ENCODE measurements around the gene RGS4. TPM values are rescaled to one million over a fixed set of nuclear protein-coding genes. Genes with fewer than 3 reads are reported as not detected.
A peak's percentile ranks its signal among the peaks of the same experiment; 100 is the strongest.

Gene RGS4
- total RNA-seq (ENCODE audit: low replicate concordance) = 27.5 and 38.1 TPM in 2 replicates
- long read RNA-seq, transcript RGS4-203 (5 exons, 3,200 nt) = major isoform, 65 of 71 reads
- long read RNA-seq, partial matches to known transcripts = 2 of 71 reads
- long read RNA-seq, other reads (novel, unspliced or antisense) = 2 of 71 reads

DNA sequence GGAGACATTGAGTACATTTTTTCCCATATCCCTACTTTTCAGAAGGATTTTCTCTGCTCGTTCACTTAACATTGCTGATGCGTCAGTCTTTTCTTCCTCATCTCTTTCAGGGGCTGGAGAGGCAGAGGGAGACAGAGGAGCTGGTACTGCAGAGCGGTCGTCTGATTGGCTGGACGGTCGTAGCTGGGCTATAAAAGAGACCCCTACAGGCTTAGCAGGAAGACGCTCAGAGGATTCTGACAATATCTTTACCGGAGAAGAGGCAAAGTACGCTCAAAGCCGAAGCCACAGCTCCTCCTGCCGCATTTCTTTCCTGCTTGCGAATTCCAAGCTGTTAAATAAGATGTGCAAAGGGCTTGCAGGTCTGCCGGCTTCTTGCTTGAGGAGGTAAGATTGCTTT, at the start of gene RGS4:
Gene RGS4 (plus strand): TSS at position 220 of the 400 bp plus-strand sequence. CDS start 124 bp downstream, at position 344.
- H3K4me3 Mint-ChIP-seq = peak within 1 kb of the TSS; percentile 84
- TF ChIP-seq, protein P1, sequence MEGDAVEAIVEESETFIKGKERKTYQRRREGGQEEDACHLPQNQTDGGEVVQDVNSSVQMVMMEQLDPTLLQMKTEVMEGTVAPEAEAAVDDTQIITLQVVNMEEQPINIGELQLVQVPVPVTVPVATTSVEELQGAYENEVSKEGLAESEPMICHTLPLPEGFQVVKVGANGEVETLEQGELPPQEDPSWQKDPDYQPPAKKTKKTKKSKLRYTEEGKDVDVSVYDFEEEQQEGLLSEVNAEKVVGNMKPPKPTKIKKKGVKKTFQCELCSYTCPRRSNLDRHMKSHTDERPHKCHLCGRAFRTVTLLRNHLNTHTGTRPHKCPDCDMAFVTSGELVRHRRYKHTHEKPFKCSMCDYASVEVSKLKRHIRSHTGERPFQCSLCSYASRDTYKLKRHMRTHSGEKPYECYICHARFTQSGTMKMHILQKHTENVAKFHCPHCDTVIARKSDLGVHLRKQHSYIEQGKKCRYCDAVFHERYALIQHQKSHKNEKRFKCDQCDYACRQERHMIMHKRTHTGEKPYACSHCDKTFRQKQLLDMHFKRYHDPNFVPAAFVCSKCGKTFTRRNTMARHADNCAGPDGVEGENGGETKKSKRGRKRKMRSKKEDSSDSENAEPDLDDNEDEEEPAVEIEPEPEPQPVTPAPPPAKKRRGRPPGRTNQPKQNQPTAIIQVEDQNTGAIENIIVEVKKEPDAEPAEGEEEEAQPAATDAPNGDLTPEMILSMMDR (conservative IDR thresholded peaks at IDR 0.05) = peak; percentile 69

DNA sequence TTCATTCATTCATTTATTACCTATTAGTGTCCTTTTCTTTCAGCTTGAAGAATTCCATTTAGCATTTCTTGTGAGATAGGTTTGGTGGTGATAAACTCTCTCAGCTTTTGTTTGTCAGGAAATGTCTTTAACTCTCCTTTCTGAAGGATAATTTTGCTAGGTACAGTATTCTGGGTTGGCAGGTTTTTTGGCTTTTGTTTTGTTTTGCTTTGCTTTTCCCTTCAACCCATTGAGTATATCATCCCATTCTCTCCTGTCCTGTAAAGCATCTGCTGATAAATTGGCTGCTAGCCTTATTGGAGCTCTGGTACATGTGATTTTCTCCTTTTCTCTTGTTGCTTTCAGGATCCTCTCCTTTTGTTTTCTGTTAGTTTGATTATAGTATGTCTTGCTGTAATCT, 47.0 kb upstream of the RGS4 start:
- H3K27ac Mint-ChIP-seq = no peak overlapping the region
- H3K4me1 Mint-ChIP-seq (ENCODE audit: unreplicated experiment) = no peaks in the 10 kb centered on the region
- no peaks in the 10 kb centered on the region for H3K27me3 Mint-ChIP-seq
- TF ChIP-seq, protein P1 (conservative IDR thresholded peaks at IDR 0.05) = no peak
- H3K36me3 Mint-ChIP-seq = peaks cover 3% of the 10 kb centered on the region
- no peak for DNase-seq (ENCODE audit: extremely low spot score, unreplicated experiment)
- H3K9me3 Mint-ChIP-seq = peaks cover 10% of the 10 kb centered on the region
- H3K4me3 Mint-ChIP-seq = no peak overlapping the region

More for the DNA sequence above, at the start of gene RGS4:
- Mint-ChIP-seq H3K36me3 (peaks cover 5% of the 10 kb centered on the region), H3K9me3 (no peaks in the 10 kb centered on the region), H3K27ac (peak within 1 kb of the TSS; percentile 59), H3K27me3 (peaks cover 27% of the 10 kb centered on the region), H3K4me1 (ENCODE audit: unreplicated experiment) (peaks cover 17% of the 10 kb centered on the region)
- peak; percentile 73 for DNase-seq (ENCODE audit: extremely low spot score, unreplicated experiment)

DNA sequence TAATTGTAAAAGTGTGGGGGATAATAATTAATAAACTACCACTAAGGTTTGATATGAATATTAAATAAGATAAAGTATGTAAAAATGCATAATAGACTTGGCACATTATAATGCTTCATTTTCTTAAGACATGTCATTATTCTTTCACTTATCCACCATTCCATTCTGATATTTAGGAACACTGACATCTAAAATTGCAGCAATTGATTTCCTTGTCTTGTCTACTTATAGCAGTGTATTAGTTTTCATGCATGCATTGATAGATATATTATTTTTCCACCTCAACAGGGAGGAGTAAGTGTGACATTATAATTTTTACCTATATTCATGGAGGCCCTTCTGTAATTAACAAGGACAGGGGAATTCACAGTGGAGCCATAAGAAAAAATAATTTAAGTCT, 41.6 kb upstream of the RGS4 start:
- Mint-ChIP-seq H3K27ac (no peak overlapping the region), H3K4me3 (no peak overlapping the region), H3K27me3 (no peaks in the 10 kb centered on the region), H3K4me1 (ENCODE audit: unreplicated experiment) (peaks cover 6% of the 10 kb centered on the region), H3K9me3 (peaks cover 5% of the 10 kb centered on the region), H3K36me3 (no peaks in the 10 kb centered on the region)
- DNase-seq (ENCODE audit: extremely low spot score, unreplicated experiment) = no peak
- TF ChIP-seq, protein P1 (conservative IDR thresholded peaks at IDR 0.05) = no peak

DNA sequence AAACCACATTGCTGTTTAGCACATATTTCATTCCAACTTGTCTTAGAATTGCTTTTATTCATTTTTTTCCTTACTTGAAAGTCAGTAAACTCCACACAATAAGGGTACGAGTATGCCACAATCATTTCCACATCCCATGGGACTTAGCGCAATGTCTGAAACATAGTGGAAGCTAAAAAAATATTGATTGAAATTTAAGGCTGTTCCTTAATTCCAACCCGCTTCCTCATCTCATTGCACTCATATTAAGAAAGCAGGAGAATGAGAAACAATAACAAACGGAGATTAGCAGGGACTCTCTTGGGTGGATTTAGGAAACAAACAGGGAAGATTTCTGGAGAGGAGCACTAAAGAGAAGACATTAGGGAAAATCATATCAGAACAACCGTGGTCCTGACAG, 39.3 kb upstream of the RGS4 start:
- H3K27ac Mint-ChIP-seq = no peak overlapping the region

DNA sequence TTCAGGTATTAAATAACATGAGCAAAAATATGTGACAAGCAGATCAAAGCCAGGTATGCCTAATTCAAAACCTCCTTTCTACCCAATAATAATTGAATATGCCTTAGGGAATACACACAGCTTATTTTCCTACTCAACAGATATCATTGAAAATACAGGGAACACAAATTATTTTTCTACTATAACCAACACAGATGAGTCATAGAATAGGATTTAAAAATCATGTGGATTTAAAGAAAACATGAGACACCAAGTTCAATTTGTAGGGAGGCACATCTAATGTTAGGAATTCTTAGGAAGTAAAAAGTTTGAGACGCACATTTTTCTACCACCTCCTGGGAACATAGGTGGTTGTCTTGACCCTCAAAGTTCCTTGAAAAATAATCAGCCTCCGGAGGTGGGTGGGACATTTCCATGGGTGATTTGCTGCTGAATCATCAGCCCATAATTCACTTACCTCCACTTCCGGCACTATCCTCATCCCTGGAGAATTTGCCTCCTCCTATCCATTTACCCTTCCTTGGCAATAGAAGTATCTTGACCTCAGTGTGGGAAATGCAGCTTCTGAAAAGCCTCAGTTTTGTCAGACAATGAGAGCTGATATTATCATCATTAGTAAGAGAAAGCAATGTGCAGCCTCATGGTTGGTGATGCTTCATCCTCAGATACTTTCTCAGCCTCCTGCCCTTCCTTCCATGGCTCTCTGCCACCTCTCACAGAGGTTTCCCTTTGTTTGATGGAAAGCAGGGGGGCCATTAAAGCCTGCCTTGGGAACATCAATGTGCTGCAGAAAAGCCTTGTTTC, 33.5 kb upstream of the RGS4 start:
- no peak for DNase-seq (ENCODE audit: extremely low spot score, unreplicated experiment)
- peak overlapping the region; percentile 21 for H3K27ac Mint-ChIP-seq
- H3K4me1 Mint-ChIP-seq (ENCODE audit: unreplicated experiment) = peaks cover 26% of the 10 kb centered on the region
- TF ChIP-seq, protein P1 (conservative IDR thresholded peaks at IDR 0.05) = no peak
- H3K9me3 Mint-ChIP-seq = no peaks in the 10 kb centered on the region
- no peak overlapping the region for H3K4me3 Mint-ChIP-seq
- H3K36me3 Mint-ChIP-seq = no peaks in the 10 kb centered on the region
- no peaks in the 10 kb centered on the region for H3K27me3 Mint-ChIP-seq

More for the DNA sequence above, 39.3 kb upstream of the RGS4 start:
- DNase-seq (ENCODE audit: extremely low spot score, unreplicated experiment) = no peak
- no peaks in the 10 kb centered on the region for H3K27me3 Mint-ChIP-seq
- no peaks in the 10 kb centered on the region for H3K9me3 Mint-ChIP-seq
- TF ChIP-seq, protein P1 (conservative IDR thresholded peaks at IDR 0.05) = no peak
- H3K4me1 Mint-ChIP-seq (ENCODE audit: unreplicated experiment) = peaks cover 13% of the 10 kb centered on the region
- no peaks in the 10 kb centered on the region for H3K36me3 Mint-ChIP-seq
- H3K4me3 Mint-ChIP-seq = no peak overlapping the region
